Mesodermal cell (in vitro differentiated cells): ENCODE measurements around the gene LATS2.

ENCODE experiments used
- H3K27ac ChIP-seq: 2 replicates; pipeline ENCODE4 v1.7.0; 2013; ENCODE audit warnings: mild to moderate bottlenecking, low read depth, low read length, moderate library complexity; ENCODE audit not compliant: severe bottlenecking
- H3K36me3 ChIP-seq: 2 replicates; pipeline ENCODE4 v1.7.1; 2013; ENCODE audit warnings: mild to moderate bottlenecking, low read length, moderate library complexity; ENCODE audit not compliant: control insufficient read depth, insufficient read depth
- H3K4me1 ChIP-seq: one replicate; pipeline ENCODE4 v1.7.1; 2013; ENCODE audit warnings: mild to moderate bottlenecking, low read length; ENCODE audit not compliant: insufficient read depth, control insufficient read depth, poor library complexity, severe bottlenecking
- H3K4me3 ChIP-seq: 2 replicates; pipeline ENCODE4 v1.7.0; 2013; ENCODE audit warnings: low read length, control low read depth, mild to moderate bottlenecking; ENCODE audit not compliant: insufficient read depth, poor library complexity, severe bottlenecking; ENCODE audit errors: extremely low read depth
- H3K9me3 ChIP-seq: 2 replicates; pipeline ENCODE4 v1.7.1; 2013; ENCODE audit warnings: mild to moderate bottlenecking, low read length, moderate library complexity; ENCODE audit not compliant: control insufficient read depth
- WGBS, 2 experiments: methylation state at CpG; one replicate each; pipeline ENCODE4 v1.1.5; 2013; ENCODE audit warnings: missing lambda C conversion rate in 2 of 2; ENCODE audit not compliant: insufficient coverage in 2 of 2; 5-methylcytosine and 5-hydroxymethylcytosine counted together

Gene LATS2

GRCh38 chr13:21075011-21075378 is 13.6 kb upstream of the LATS2 start:
- Histone ChIP-seq H3K27ac (peak overlapping the region; percentile 71), H3K36me3 (no peaks in the 10 kb centered on the region), H3K4me1 (peaks cover 24% of the 10 kb centered on the region), H3K9me3 (no peaks in the 10 kb centered on the region), H3K4me3 (peak overlapping the region; percentile 21)
- 70 to 71% methylated on average over 3 to 6 of the region's 9 CpGs for WGBS, 2 experiments

DNA sequence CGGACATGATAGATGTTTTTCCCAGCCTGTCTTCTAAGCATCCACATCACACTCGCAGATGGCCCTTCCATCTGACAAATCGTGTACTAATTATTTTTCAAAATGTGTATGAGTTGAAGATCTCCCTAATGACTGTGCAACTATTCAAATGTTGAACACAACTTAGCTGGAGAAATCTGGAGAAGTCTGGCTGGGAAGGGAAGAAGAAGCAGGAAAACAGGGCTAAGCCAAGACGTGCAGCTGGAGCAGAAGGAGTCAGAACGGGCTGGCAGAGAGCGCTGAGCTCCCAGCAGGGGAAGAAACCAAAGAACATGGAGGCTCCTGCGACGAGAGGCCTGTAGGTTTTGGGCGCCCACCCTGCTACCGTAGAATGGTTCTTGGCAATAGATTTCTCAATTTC is 13.2 kb upstream of the LATS2 start:
- H3K4me3 ChIP-seq: no peak overlapping the region
- no peaks in the 10 kb centered on the region for H3K36me3 ChIP-seq
- H3K4me1 ChIP-seq: peaks cover 25% of the 10 kb centered on the region
- H3K27ac ChIP-seq: no peak overlapping the region
- 60 to 62% methylated on average over 5 to 7 of the region's 10 CpGs for WGBS, 2 experiments
- H3K9me3 ChIP-seq: no peaks in the 10 kb centered on the region

DNA sequence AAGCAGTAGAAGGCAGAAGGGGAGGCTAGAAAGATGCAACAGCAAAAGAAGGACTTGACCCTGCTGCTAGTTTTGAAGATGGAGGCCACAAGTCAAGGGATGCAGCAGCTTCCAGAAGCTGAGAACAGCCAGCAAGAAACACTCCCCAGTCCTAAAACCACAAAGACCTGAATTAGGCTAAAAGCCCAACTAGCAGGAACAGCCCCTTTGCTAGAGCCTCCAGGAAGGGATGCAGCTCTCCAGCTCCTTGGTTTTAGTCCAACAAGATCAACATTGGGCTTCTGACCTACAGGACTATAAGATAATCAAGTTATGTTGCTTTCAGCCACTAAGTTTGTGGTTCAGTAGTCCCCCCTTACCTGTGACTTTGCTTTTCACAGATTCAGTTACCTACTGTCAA is 10.5 kb upstream of the LATS2 start:
- H3K4me3 ChIP-seq: no peak overlapping the region
- H3K27ac ChIP-seq: no peak overlapping the region
- no peaks in the 10 kb centered on the region for H3K9me3 ChIP-seq
- no peaks in the 10 kb centered on the region for H3K36me3 ChIP-seq
- H3K4me1 ChIP-seq: peaks cover 14% of the 10 kb centered on the region

DNA sequence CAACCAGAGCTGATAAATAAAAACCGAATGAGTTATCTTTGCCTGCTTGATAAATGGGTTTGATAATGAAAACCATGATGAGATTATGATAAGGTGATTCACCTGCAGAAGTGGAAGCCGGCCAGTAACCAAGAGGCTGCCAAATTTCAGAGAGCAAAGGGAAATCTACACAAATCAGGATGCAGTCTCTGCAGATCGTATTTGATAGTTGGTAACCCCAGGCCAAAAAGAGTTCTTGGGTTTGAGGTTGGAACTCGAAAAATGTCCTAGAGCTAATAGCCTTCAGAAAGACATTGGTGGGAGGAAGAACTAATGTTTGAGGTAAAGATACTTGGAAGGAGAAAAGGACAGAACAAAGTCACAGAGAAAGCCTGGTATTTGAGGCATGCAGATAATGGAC is 9.6 kb upstream of the LATS2 start:
- Histone ChIP-seq H3K9me3 (no peaks in the 10 kb centered on the region), H3K4me1 (peaks cover 14% of the 10 kb centered on the region), H3K4me3 (no peak overlapping the region), H3K36me3 (no peaks in the 10 kb centered on the region), H3K27ac (peak overlapping the region; percentile 37)
- WGBS, 2 experiments: 90 to 94% methylated on average over 3 to 4 of the region's 4 CpGs

DNA sequence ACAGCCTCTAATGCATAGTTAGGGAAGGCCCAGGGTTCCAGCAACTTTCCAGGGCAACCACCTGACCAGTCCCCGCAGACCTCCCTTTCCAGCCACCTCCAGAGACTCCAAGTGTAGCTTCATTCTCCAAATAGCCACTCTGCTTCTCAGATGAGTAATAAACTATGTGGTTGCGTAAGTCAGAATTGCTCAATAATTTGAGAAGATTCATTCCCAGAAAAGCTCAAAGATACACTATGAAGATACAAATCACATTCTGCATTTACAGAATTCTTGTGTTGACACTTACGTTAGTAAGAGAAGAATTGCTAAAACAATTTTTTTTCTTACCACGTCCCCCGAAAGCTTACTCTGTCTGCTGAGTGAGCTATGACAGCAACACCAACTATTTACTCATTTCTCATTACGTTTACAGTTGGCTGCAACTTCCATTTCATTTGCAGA is 8.2 kb upstream of the LATS2 start:
- 92% methylated on average over 3 to 4 of the region's 6 CpGs for WGBS, 2 experiments
- peak overlapping the region; percentile 62 for H3K27ac ChIP-seq

DNA sequence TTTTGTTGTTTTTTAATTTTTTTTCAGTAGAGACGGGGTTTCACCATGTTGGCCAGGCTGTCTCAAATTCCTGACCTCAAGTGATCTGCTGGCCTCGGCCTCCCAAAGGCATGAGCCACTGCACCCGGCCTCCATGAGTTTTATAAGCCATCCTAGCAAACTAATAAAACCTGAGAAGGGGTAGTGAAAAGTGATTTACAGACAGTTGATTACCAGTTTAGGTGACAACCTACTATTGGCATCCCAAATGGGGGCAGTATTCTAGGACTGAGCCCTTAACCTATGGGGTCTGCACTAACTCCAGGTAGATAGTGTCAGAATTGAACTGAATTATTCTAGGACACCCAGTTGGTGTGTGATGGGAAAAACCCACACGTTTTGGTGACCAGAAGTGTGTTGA is 6.5 kb upstream of the LATS2 start:
- Histone ChIP-seq H3K27ac (no peak overlapping the region), H3K36me3 (no peaks in the 10 kb centered on the region), H3K4me1 (peaks cover 17% of the 10 kb centered on the region), H3K9me3 (no peaks in the 10 kb centered on the region), H3K4me3 (no peak overlapping the region)
- WGBS, 2 experiments: 90 to 100% methylated on average over 1 to 4 of the region's 4 CpGs

More for the DNA sequence above, 8.2 kb upstream of the LATS2 start:
- H3K4me1 ChIP-seq: peaks cover 14% of the 10 kb centered on the region
- no peak overlapping the region for H3K4me3 ChIP-seq
- H3K36me3 ChIP-seq: no peaks in the 10 kb centered on the region
- H3K9me3 ChIP-seq: no peaks in the 10 kb centered on the region

- WGBS, 2 experiments: 86% methylated on average over 2 of the region's 4 CpGs; no CpG with 5 or more reads in 1 of the 2 experiments
- no peaks in the 10 kb centered on the region for H3K9me3 ChIP-seq
- no peak overlapping the region for H3K4me3 ChIP-seq
- H3K4me1 ChIP-seq: peaks cover 22% of the 10 kb centered on the region
- H3K27ac ChIP-seq: no peak overlapping the region
- H3K36me3 ChIP-seq: no peaks in the 10 kb centered on the region
Measured at GRCh38 chr13:21066946-21067345, 5.6 kb upstream of the LATS2 start.

DNA sequence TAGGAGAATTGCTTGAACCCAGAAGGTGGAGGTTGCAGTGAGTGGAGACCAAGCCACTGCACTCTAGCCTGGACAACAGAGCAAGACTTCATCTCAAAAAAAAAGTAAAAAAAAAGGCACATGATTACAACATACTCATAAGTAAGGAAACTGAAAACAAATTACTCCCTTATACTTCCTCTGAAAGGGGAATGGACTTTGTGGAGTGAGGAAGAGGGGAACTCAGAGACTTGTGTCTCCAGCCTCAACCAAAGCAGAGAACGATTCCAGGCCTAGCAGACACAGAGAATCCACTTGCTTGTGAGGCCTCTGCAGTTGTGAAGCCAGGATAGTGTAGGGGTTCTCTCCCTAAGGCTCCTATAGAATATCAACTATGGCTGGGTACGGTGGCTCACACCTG is 4.3 kb upstream of the LATS2 start:
- H3K9me3 ChIP-seq: no peaks in the 10 kb centered on the region

GRCh38 chr13:21063031-21063430 is 1.6 kb upstream of the LATS2 start:
- H3K4me3 ChIP-seq: no peak overlapping the region
- 95 to 100% methylated on average over 1 to 2 of the region's 2 CpGs for WGBS, 2 experiments
- H3K36me3 ChIP-seq: peaks cover 11% of the 10 kb centered on the region
- H3K4me1 ChIP-seq: peaks cover 12% of the 10 kb centered on the region
- H3K9me3 ChIP-seq: no peaks in the 10 kb centered on the region
- no peak overlapping the region for H3K27ac ChIP-seq

More for the DNA sequence above, 4.3 kb upstream of the LATS2 start:
- H3K27ac ChIP-seq: no peak overlapping the region
- WGBS, 2 experiments: 88 to 94% methylated on average over 2 of the region's 2 CpGs
- H3K4me3 ChIP-seq: no peak overlapping the region
- peaks cover 16% of the 10 kb centered on the region for H3K4me1 ChIP-seq
- H3K36me3 ChIP-seq: no peaks in the 10 kb centered on the region

- Histone ChIP-seq H3K4me1 (peaks cover 21% of the 10 kb centered on the region), H3K36me3 (peaks cover 20% of the 10 kb centered on the region), H3K4me3 (peak overlapping the region; percentile 82), H3K9me3 (no peaks in the 10 kb centered on the region), H3K27ac (peak overlapping the region; percentile 100)
- WGBS, 2 experiments: 0% methylated on average over 79 to 86 of the region's 100 CpGs
Measured at GRCh38 chr13:21060338-21061028, 903 bp downstream of the LATS2 start.

- Histone ChIP-seq H3K36me3 (peaks cover 22% of the 10 kb centered on the region), H3K9me3 (no peaks in the 10 kb centered on the region), H3K4me1 (peaks cover 23% of the 10 kb centered on the region), H3K4me3 (peak overlapping the region; percentile 82), H3K27ac (peak overlapping the region; percentile 100)
- 75 to 76% methylated on average over 27 to 30 of the region's 35 CpGs for WGBS, 2 experiments
Measured at GRCh38 chr13:21059641-21060337, 1.6 kb downstream of the LATS2 start.
